ENCODE data around the gene EXD2. TPM values are rescaled to one million over a fixed set of nuclear protein-coding genes. Genes with fewer than 3 reads are reported as not detected.

Gene EXD2
- polyA plus RNA-seq, 2 of the 4 experiments (the other 2 are of a cell fraction), result 13.9 to 22.1 TPM

DNA sequence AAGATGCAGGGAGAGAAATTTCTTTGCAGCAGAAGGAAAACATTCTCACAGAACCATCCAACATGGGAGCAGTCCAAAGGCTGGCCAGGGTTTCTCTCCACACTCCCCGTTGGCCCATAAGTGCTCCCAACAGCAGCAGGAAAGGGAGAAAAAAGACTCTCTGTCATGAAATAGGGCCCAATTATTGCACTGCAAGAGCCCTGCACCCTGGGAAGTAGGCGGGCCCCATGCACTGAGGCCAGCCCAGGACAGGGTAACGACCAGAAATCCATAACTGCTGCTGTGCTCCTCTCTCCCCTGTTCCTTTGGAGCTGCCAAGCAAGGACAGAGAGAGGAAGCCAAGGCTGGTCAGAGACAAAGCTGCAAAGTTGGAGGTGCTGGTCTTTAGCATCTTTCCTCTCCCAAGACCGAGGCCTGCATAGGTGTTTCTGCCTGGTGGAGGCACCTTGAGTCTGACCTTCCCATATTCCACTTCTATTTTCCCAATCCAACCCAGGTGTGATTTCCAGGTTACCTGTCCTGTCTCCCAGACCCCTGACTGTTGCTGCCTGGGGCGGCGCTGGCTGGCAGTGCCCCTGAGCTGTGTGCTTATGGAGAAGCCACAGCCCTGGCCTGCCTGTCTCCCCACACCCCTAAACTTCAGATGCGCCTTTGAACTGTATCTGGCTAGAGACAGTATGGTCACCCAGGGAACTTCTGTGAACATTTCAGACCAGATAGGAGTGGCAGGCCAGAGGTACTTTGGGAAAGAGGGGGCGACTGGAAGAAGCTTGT is 75.5 kb downstream of the EXD2 start:
- FAIRE-seq (no peak), ATAC-seq (no peak), DNase-seq (ENCODE audit: low read depth in 1 of 2, low spot score in 1 of 2) (no peak)
- Histone ChIP-seq H3K4me2 (no peak overlapping the region), H3K9me3 (no peaks in the 10 kb centered on the region), H3K4me1 (no peaks in the 10 kb centered on the region; the same call in 2 of the 3 replicates), H3K27ac (no peak overlapping the region), H3K4me3 (no peak overlapping the region)
- no peak for TF ChIP-seq FOSB (CRISPR knock-in tag; IDR thresholded peaks at IDR 0.05)
- no peak for TF ChIP-seq EP300 (IDR thresholded peaks at IDR 0.05)
- no peak for TF ChIP-seq NR3C1 (IDR thresholded peaks at IDR 0.05)
- no peak for TF ChIP-seq RFX5 (IDR thresholded peaks at IDR 0.05)
- no peak for TF ChIP-seq MAFK (IDR thresholded peaks at IDR 0.05; ENCODE audit: partially characterized antibody)
- no peak for TF ChIP-seq RARB (CRISPR knock-in tag; IDR thresholded peaks at IDR 0.05)
- POLR2A ChIA-PET, result no interaction called here
- 75% methylated on average over 8 of the region's 8 CpGs for WGBS (ENCODE audit: missing lambda C conversion rate)
- CTCF ChIA-PET, result interaction anchor here (0.5 to 1.9 kb wide), 7 partner anchors 14 to 193 kb away, joined by 3 to 11 read pairs (median 3); no protein-coding TSS in a partner anchor

- FAIRE-seq (no peak), DNase-seq (ENCODE audit: low read depth in 1 of 2, low spot score in 1 of 2) (no peak), ATAC-seq (no peak)
- POLR2A ChIA-PET, result no interaction called here
- no peak overlapping the region for H3K4me3 ChIP-seq
- TF ChIP-seq HEYL (CRISPR knock-in tag; IDR thresholded peaks at IDR 0.05) (no peak), HOXB5 (CRISPR knock-in tag; IDR thresholded peaks at IDR 0.05) (no peak), KDM5A (IDR thresholded peaks at IDR 0.05) (no peak), PHF8 (IDR thresholded peaks at IDR 0.05; ENCODE audit: borderline replicate concordance, low read depth) (no peak), ZFP36 (IDR thresholded peaks at IDR 0.05; ENCODE audit: borderline replicate concordance, partially characterized antibody) (no peak), RCOR1 (IDR thresholded peaks at IDR 0.05; ENCODE audit: low read depth, low read length) (no peak), MAFK (IDR thresholded peaks at IDR 0.05; ENCODE audit: partially characterized antibody) (no peak), NR3C1 (IDR thresholded peaks at IDR 0.05) (no peak), CBX2 (IDR thresholded peaks at IDR 0.05; ENCODE audit: borderline replicate concordance, low read depth) (no peak), KDM1A (IDR thresholded peaks at IDR 0.05; ENCODE audit: low read depth) (no peak), ZC3H11A (IDR thresholded peaks at IDR 0.05) (no peak), JUNB (IDR thresholded peaks at IDR 0.05) (no peak), RAD21 (conservative IDR thresholded peaks at IDR 0.05 in 1 of 2, IDR thresholded peaks at IDR 0.05 in 1 of 2) (no peak), NFE2L2 (conservative IDR thresholded peaks at IDR 0.05; ENCODE audit: low read length) (no peak), CHD2 (IDR thresholded peaks at IDR 0.05; ENCODE audit: low read length, partially characterized antibody) (no peak), CBX8 (IDR thresholded peaks at IDR 0.05) (no peak), FOXS1 (CRISPR knock-in tag; IDR thresholded peaks at IDR 0.05) (no peak)
- TF ChIP-seq, protein P1, sequence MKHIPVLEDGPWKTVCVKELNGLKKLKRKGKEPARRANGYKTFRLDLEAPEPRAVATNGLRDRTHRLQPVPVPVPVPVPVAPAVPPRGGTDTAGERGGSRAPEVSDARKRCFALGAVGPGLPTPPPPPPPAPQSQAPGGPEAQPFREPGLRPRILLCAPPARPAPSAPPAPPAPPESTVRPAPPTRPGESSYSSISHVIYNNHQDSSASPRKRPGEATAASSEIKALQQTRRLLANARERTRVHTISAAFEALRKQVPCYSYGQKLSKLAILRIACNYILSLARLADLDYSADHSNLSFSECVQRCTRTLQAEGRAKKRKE (CRISPR knock-in tag; IDR thresholded peaks at IDR 0.05; ENCODE audit: low read depth), result no peak
- TF ChIP-seq, protein P2, sequence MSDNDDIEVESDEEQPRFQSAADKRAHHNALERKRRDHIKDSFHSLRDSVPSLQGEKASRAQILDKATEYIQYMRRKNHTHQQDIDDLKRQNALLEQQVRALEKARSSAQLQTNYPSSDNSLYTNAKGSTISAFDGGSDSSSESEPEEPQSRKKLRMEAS (IDR thresholded peaks at IDR 0.05), result no peak
- TF ChIP-seq, protein P3, sequence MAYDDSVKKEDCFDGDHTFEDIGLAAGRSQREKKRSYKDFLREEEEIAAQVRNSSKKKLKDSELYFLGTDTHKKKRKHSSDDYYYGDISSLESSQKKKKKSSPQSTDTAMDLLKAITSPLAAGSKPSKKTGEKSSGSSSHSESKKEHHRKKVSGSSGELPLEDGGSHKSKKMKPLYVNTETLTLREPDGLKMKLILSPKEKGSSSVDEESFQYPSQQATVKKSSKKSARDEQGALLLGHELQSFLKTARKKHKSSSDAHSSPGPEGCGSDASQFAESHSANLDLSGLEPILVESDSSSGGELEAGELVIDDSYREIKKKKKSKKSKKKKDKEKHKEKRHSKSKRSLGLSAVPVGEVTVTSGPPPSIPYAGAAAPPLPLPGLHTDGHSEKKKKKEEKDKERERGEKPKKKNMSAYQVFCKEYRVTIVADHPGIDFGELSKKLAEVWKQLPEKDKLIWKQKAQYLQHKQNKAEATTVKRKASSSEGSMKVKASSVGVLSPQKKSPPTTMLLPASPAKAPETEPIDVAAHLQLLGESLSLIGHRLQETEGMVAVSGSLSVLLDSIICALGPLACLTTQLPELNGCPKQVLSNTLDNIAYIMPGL (CRISPR knock-in tag; IDR thresholded peaks at IDR 0.05; ENCODE audit: borderline replicate concordance), result no peak
- no peak overlapping the region for H3K4me2 ChIP-seq
- H3K27ac ChIP-seq, result no peak overlapping the region
- H3K9me3 ChIP-seq, result no peaks in the 10 kb centered on the region
- WGBS (ENCODE audit: missing lambda C conversion rate), result 92% methylated on average over 4 of the region's 4 CpGs
- no peaks in the 10 kb centered on the region; the same call in 2 of the 3 replicates for H3K4me1 ChIP-seq
- CTCF ChIA-PET, result interaction anchor here (0.5 to 1.9 kb wide), 8 partner anchors 13 to 236 kb away, joined by 3 to 11 read pairs (median 3); no protein-coding TSS in a partner anchor
These were observed 76.2 kb downstream of the EXD2 start for GRCh38 chr14:69267492-69267891.
